Measurements from ENCODE around the gene FDX2. TPM values are rescaled to one million over a fixed set of nuclear protein-coding genes. Genes with fewer than 3 reads are reported as not detected.
"Not testable (repeated sequence)": the region's sequence is repeated elsewhere in the genome, so short reads cannot be mapped to it uniquely, and the experiment has no call there.

FDX2 gene
- total RNA-seq, 1 experiment from 2014 or later, result 30.3 TPM

GRCh38 chr19:10285393-10285792 lies 30.4 kb downstream of the FDX2 start:
- CTCF ChIA-PET, result interaction anchor here (0.9 to 1.8 kb wide), 5 partner anchors 14 to 113 kb away, joined by 3 to 7 read pairs (median 3); no protein-coding TSS in a partner anchor
- Mint-ChIP-seq H3K4me1 (ENCODE audit: insufficient read depth, unreplicated experiment) (peaks cover 28% of the 10 kb centered on the region), H3K27me3 (ENCODE audit: insufficient read depth, unreplicated experiment) (no peaks in the 10 kb centered on the region), H3K36me3 (ENCODE audit: insufficient read depth, unreplicated experiment) (no peaks in the 10 kb centered on the region), H3K27ac (ENCODE audit: low read depth, unreplicated experiment) (peak overlapping the region; percentile 5), H3K4me3 (ENCODE audit: unreplicated experiment) (no peak overlapping the region), H3K9me3 (ENCODE audit: unreplicated experiment) (no peaks in the 10 kb centered on the region)
- DNase-seq (ENCODE audit: unreplicated experiment), result no peak
- POLR2A ChIA-PET, result interaction anchor here (0.6 to 1.7 kb wide), 4 partner anchors 15 to 115 kb away, joined by 4 to 14 read pairs (median 5); partner anchors contain the start of genes ICAM1, RAVER1 and TYK2
- no peak for TF ChIP-seq CTCF (IDR thresholded peaks at IDR 0.05; ENCODE audit: unreplicated experiment)
- no TSS peak for BruUV-seq (replicated peaks)
- intact Hi-C loops (cut with micrococcal nuclease), result no loop called here

DNA sequence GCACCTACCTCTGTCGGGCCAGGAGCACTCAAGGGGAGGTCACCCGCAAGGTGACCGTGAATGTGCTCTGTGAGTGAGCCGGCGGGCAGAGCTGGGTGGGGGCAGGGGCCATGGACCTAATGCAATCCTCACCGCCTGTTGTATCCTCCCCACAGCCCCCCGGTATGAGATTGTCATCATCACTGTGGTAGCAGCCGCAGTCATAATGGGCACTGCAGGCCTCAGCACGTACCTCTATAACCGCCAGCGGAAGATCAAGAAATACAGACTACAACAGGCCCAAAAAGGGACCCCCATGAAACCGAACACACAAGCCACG lies 30.9 kb downstream of the FDX2 start:
- Mint-ChIP-seq H3K4me1 (ENCODE audit: insufficient read depth, unreplicated experiment) (peaks cover 26% of the 10 kb centered on the region), H3K27me3 (ENCODE audit: insufficient read depth, unreplicated experiment) (no peaks in the 10 kb centered on the region), H3K9me3 (ENCODE audit: unreplicated experiment) (no peaks in the 10 kb centered on the region), H3K27ac (ENCODE audit: low read depth, unreplicated experiment) (peak overlapping the region; percentile 5), H3K36me3 (ENCODE audit: insufficient read depth, unreplicated experiment) (peaks cover under 1% of the 10 kb centered on the region), H3K4me3 (ENCODE audit: unreplicated experiment) (no peak overlapping the region)
- BruUV-seq (replicated peaks), result no TSS peak
- ChIA-PET POLR2A (interaction anchor here (0.6 to 0.7 kb wide), 2 partner anchors 16 to 115 kb away, joined by 3 to 4 read pairs; no protein-coding TSS in a partner anchor), CTCF (interaction anchor here (0.7 to 1.4 kb wide), 3 partner anchors 13 to 104 kb away, joined by 3 read pairs; no protein-coding TSS in a partner anchor)
- intact Hi-C loops (cut with micrococcal nuclease), result no loop called here
- no peak for TF ChIP-seq CTCF (IDR thresholded peaks at IDR 0.05; ENCODE audit: unreplicated experiment)
- no peak for DNase-seq (ENCODE audit: unreplicated experiment)

GRCh38 chr19:10284065-10284959 lies 31.5 kb downstream of the FDX2 start:
- CTCF ChIA-PET, result interaction anchor here (0.7 to 1.4 kb wide), 4 partner anchors 12 to 104 kb away, joined by 3 to 5 read pairs (median 3); no protein-coding TSS in a partner anchor
- no TSS peak for BruUV-seq (replicated peaks)
- POLR2A ChIA-PET, result interaction anchor here (0.7 kb wide), 1 partner anchor 15 kb away, joined by 3 read pairs; no protein-coding TSS in a partner anchor
- TF ChIP-seq CTCF (IDR thresholded peaks at IDR 0.05; ENCODE audit: unreplicated experiment), result no peak
- H3K36me3 Mint-ChIP-seq (ENCODE audit: insufficient read depth, unreplicated experiment), result peaks cover 6% of the 10 kb centered on the region
- H3K9me3 Mint-ChIP-seq (ENCODE audit: unreplicated experiment), result no peaks in the 10 kb centered on the region
- H3K27me3 Mint-ChIP-seq (ENCODE audit: insufficient read depth, unreplicated experiment), result no peaks in the 10 kb centered on the region
- no peak for DNase-seq (ENCODE audit: unreplicated experiment)
- peaks cover 29% of the 10 kb centered on the region for H3K4me1 Mint-ChIP-seq (ENCODE audit: insufficient read depth, unreplicated experiment)
- H3K4me3 Mint-ChIP-seq (ENCODE audit: unreplicated experiment), result no peak overlapping the region
- intact Hi-C loops (cut with micrococcal nuclease), result no loop called here
- no peak overlapping the region for H3K27ac Mint-ChIP-seq (ENCODE audit: low read depth, unreplicated experiment)

DNA sequence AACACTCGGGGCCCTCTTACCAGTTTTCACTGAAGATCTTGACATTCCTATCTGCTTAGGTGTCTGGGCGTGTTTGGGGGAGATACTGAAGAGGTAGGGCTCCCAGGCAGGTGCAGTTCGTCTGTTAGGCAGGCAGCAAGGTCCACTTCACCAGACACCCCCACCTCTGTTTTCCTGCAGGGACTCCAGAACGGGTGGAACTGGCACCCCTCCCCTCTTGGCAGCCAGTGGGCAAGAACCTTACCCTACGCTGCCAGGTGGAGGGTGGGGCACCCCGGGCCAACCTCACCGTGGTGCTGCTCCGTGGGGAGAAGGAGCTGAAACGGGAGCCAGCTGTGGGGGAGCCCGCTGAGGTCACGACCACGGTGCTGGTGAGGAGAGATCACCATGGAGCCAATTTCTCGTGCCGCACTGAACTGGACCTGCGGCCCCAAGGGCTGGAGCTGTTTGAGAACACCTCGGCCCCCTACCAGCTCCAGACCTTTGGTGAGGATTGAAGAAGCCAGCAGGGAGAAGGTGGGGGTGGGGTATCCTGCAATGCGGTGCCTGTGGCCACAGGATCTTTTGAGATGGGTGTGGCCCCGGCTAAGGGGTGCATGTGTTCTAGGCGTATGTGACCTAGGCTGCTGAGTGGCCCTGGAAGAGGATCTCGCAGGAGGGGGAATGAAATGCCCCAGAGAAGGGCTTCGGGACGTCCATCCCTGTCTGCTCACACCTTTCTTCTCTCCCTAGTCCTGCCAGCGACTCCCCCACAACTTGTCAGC lies 32.3 kb downstream of the FDX2 start:
- H3K27ac Mint-ChIP-seq (ENCODE audit: low read depth, unreplicated experiment), result no peak overlapping the region
- H3K36me3 Mint-ChIP-seq (ENCODE audit: insufficient read depth, unreplicated experiment), result peaks cover 15% of the 10 kb centered on the region
- H3K27me3 Mint-ChIP-seq (ENCODE audit: insufficient read depth, unreplicated experiment), result no peaks in the 10 kb centered on the region
- TF ChIP-seq CTCF (IDR thresholded peaks at IDR 0.05; ENCODE audit: unreplicated experiment), result no peak
- H3K4me3 Mint-ChIP-seq (ENCODE audit: unreplicated experiment), result no peak overlapping the region
- intact Hi-C loops (cut with micrococcal nuclease), result no loop called here
- DNase-seq (ENCODE audit: unreplicated experiment), result no peak
- ChIA-PET POLR2A (no interaction called here), CTCF (interaction anchor here (0.8 kb wide), 1 partner anchor 13 kb away, joined by 5 read pairs; no protein-coding TSS in a partner anchor)
- peaks cover 24% of the 10 kb centered on the region for H3K4me1 Mint-ChIP-seq (ENCODE audit: insufficient read depth, unreplicated experiment)
- H3K9me3 Mint-ChIP-seq (ENCODE audit: unreplicated experiment), result no peaks in the 10 kb centered on the region
- BruUV-seq (replicated peaks), result no TSS peak

DNA sequence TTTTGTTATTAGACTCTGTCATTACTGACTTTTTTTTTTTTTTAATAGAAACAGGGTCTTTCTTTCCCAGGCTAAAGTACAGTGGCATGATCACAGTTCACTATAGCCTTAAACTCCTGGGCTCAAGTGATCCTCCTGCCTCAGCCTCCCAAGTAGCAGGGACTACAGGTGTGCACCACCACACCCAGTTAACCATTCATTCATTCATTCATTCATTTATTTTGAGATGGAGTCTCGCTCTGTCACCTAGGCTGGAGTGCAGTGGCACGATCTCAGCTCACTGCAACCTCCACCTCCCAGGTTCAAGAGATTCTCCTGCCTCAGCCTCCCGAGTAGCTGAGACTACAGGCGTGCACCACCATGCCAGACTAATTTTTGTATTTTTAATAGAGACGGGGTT lies 33.8 kb downstream of the FDX2 start:
- POLR2A ChIA-PET; H3K27ac Mint-ChIP-seq (ENCODE audit: low read depth, unreplicated experiment); intact Hi-C loops (cut with micrococcal nuclease); H3K9me3 Mint-ChIP-seq (ENCODE audit: unreplicated experiment); DNase-seq (ENCODE audit: unreplicated experiment); BruUV-seq (replicated peaks); H3K27me3 Mint-ChIP-seq (ENCODE audit: insufficient read depth, unreplicated experiment); H3K4me3 Mint-ChIP-seq (ENCODE audit: unreplicated experiment): not testable (repeated sequence)
- H3K36me3 Mint-ChIP-seq (ENCODE audit: insufficient read depth, unreplicated experiment), result peaks cover 18% of the 10 kb centered on the region
- H3K4me1 Mint-ChIP-seq (ENCODE audit: insufficient read depth, unreplicated experiment), result peaks cover 23% of the 10 kb centered on the region
- CTCF ChIA-PET, result interaction anchor here (0.5 to 0.6 kb wide), 2 partner anchors 53 to 122 kb away, joined by 3 read pairs; no protein-coding TSS in a partner anchor

Data from MCF 10A (cell line).